NCI-H187 (cell line): ENCODE data around the gene SEC61G.

Experiments
- DNase-seq, 2 experiments: peaks; one replicate each; lab custom pipeline; 2025; lab: John Stamatoyannopoulos, UW

Gene SEC61G

DNA sequence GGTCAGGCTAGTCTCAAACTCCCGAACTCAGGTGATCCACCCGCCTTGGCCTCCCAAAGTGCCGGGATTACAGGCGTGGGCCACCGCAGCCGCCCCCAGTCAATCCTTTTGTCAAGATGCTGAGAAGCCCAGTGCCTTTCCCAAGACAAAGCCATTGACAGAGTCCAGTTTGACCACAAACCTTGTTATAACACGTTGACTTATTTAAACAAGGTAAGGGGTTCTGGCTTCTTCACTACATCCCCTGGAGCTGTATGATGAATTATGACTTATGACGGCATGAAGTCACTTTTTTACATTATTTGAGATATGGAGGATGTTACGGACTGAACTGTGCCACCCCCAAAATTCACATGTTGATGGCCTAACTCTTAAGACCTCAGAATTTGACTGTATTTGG is 5.8 kb upstream of the SEC61G start:
- DNase-seq = no peak

DNA sequence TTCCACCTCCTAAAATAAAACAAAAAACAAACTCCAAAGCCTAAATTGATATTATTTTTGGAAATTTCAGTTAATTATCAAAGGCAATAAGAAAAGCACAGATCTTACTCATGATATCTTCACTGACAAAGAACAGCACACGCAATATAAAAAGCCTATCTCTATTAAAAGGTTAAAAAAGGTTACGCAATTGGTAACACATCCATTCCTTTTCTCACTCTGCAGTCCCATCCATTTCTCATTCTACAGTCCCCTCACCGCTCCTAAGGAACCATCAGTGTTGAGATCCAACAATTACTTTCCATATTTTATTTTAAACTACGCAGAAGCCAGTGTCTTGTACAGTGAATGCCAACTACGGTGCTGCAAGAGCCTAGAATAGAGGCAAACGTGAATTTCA is 1.3 kb downstream of the SEC61G start:
- DNase-seq = no peak

GRCh38 chr7:54749200-54749599 is 9.8 kb downstream of the SEC61G start:
- DNase-seq = no peak

DNA sequence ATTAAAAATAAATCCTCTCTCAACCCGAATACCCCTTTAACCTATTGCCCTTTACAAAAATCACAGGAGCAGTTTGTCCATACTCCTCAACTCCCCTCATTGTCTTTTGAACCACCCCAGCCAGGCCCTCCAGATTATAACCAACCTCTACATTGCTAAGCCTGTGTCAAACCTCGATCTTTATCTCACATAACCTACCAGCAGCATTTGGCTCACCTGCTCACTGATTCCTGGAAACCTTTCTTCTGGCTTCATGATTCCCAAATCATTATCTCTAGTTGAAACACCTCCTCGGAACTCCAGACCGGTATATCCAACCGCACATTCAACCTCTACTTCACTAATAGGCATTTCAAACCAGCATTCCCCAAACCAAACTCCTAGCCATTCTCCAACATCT is 11.8 kb downstream of the SEC61G start:
- DNase-seq = no peak

- no peak for DNase-seq
Measured at GRCh38 chr7:54743580-54743979, 15.4 kb downstream of the SEC61G start.

- DNase-seq = no peak
Measured at GRCh38 chr7:54738737-54739136, 20.3 kb downstream of the SEC61G start.

- DNase-seq = no peak
Measured at GRCh38 chr7:54729107-54729506, 29.9 kb downstream of the SEC61G start.

- no peak for DNase-seq
Measured at GRCh38 chr7:54728411-54728810, 30.6 kb downstream of the SEC61G start.

GRCh38 chr7:54725255-54725654 is 33.8 kb downstream of the SEC61G start:
- no peak for DNase-seq

DNA sequence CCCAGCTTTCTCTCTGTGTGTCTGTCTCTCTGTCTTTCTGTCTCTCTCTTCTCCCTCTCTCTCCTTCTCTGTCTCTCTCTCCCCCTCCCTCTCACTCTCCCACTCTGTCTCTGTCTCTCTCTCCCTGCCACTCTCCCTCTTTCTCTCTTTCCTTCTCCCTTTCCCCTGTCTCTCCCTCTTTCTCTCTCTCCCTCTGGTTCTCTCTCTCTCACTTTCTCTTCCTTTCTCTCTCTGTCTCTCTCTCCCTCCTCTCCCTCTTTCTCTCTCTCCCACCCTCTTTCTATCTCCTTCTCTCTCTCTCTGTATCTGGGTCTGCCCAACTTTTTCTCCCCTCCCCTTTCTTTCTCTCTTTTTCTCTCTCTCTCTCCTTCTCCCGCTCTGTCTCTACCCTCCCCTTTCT is 36.5 kb downstream of the SEC61G start:
- DNase-seq = no peak

GRCh38 chr7:54722026-54722425 is 37.0 kb downstream of the SEC61G start:
- no peak for DNase-seq

DNA sequence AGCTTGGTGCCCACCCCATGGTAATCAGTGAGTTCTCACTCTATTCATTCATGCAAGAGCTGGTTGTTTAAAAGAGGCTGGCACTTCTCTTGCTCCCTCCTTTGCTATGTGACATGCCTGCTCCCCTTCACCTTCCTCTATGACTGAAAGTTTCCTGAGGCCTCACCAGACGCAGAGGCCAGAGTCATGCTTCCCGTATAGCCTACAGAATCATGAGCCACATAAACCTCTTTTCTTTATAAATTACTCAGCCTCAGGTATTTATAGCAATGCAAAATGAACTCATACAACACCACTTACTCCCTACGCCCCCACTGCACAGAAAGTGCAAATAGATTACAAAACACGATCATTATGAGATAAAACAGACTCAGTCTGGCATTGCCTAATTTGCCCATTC is 39.0 kb downstream of the SEC61G start:
- no peak for DNase-seq

- DNase-seq = no peak
Measured at GRCh38 chr7:54719425-54719824, 39.6 kb downstream of the SEC61G start.

DNA sequence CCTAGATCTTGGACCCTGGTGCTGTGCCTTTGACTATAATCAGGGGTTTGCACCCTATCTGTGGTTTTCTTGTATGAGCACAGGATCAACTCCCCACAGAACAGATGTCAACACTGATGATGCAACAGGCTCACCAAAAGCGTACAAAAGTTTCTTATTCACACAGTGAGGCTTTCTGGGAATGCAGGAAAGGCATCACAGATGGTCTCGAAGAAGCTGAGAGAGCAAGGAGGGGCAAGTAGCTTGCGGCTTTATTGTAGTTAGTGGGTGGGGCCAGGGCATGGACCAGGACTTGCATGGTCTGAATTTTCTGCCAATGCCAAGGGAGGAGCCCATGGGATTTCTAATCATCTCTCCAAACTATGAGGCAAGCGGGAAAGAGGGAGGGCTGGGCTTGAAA is 46.2 kb downstream of the SEC61G start:
- DNase-seq = no peak

- no peak for DNase-seq
Measured at GRCh38 chr7:54711900-54712595, 47.0 kb downstream of the SEC61G start.

DNA sequence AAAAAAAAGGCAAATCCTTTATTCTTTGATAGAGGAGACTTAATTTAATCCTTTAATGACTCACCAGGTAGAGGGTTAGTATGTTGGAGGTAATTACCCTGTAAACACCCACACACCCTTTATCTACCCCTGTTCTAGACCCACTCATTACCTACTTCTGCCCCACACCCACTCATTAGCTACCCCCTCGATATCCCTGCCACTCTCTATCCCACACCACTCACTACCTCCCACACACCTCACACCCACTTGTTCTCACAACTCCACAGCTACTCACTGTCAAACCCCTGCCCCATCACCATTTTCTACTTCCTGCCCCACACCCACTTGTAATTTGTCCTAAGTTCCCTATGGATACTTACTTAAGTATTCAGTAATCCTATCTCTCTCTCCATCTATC is 49.7 kb downstream of the SEC61G start:
- DNase-seq = no peak

DNA sequence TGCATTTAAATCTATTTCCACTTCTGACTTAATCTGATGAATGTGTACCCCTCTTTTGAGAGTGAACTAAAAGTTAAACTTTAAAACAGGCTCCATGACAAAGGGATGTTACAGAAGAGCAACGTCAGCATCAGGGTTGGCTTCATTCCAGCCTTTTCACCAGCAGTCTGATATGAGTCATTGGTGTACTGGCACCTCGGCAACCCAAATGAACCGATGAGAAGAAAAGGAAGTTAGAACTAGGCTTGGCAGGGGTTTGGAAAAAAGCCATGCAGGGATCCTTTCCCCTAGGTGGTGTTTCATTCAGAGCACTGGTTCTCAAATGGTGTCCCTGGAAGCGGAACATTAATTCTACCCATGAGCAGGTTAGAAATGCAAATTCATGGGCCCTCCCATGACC is 53.6 kb downstream of the SEC61G start:
- DNase-seq = no peak

DNA sequence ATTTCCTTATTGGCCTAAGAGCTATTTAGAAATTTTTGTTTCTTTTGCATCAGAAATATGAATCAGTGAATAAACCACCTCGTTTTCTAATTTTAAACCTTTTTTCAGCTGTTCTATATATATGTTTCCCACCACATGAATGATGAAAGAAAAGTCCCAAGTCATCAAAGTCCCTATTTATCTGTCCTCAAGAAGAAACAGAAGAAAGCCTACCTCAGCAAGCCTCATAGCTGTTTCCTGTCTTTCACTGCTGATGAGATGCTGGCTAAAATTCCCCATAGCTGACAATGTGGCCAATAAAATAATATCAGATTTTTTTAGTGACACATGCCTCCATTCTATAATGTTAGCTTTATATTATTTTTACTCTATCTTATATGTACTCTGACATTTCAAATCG is 54.2 kb downstream of the SEC61G start:
- no peak for DNase-seq
